Activated naive CD4-positive, alpha-beta T cell treated with anti-CD3 and anti-CD28 coated beads, Interleukin-2, amount 10 ng/mL, durations not matched to agents 7 days and 5 days (primary cell): ENCODE results near the gene MPHOSPH9.

ENCODE experiments used
- CTCF ChIA-PET: fragments of 350-600 bp; sonication (Branson Sonifier 250); formaldehyde crosslinking; loops from one replicate; lab custom pipeline; 2021; ENCODE audit warnings: antibody characterized with exemption; lab: Charles Lee
- DNase-seq: peaks from one replicate; pipeline ENCODE4 v3.0.0-alpha.2; 2020
- H3K27ac Mint-ChIP-seq: one replicate; pipeline ENCODE4 v1.8.0; 2021; ENCODE audit warnings: mild to moderate bottlenecking, moderate library complexity, mixed read lengths
- H3K27me3 Mint-ChIP-seq: one replicate; pipeline ENCODE4 v1.8.0; 2021; ENCODE audit warnings: mild to moderate bottlenecking, mixed read lengths
- H3K36me3 Mint-ChIP-seq: one replicate; pipeline ENCODE4 v1.8.0; 2021; ENCODE audit warnings: mixed read lengths
- H3K4me1 Mint-ChIP-seq: one replicate; pipeline ENCODE4 v1.8.0; 2021; ENCODE audit warnings: mixed read lengths
- H3K4me3 Mint-ChIP-seq: one replicate; pipeline ENCODE4 v1.8.0; 2021; ENCODE audit warnings: mild to moderate bottlenecking, moderate library complexity, mixed read lengths
- H3K9me3 Mint-ChIP-seq: one replicate; pipeline ENCODE4 v1.8.0; 2021; ENCODE audit warnings: mixed read lengths

MPHOSPH9 gene

GRCh38 chr12:123131879-123132402 is 101.0 kb downstream of the MPHOSPH9 start:
- DNase-seq, result peak; percentile 72
- peaks cover 17% of the 10 kb centered on the region for H3K36me3 Mint-ChIP-seq
- H3K9me3 Mint-ChIP-seq, result no peaks in the 10 kb centered on the region
- peak overlapping the region; percentile 67 for H3K4me3 Mint-ChIP-seq
- H3K27ac Mint-ChIP-seq, result peak overlapping the region; percentile 94
- H3K4me1 Mint-ChIP-seq, result peaks cover 49% of the 10 kb centered on the region
- H3K27me3 Mint-ChIP-seq, result no peaks in the 10 kb centered on the region
- CTCF ChIA-PET, result interaction anchor here (0.6 to 1.9 kb wide), 6 partner anchors 11 to 126 kb away, joined by 3 to 6 read pairs (median 4); no protein-coding TSS in a partner anchor

GRCh38 chr12:123131291-123131832 is 101.6 kb downstream of the MPHOSPH9 start:
- Mint-ChIP-seq H3K9me3 (no peaks in the 10 kb centered on the region), H3K27me3 (no peaks in the 10 kb centered on the region), H3K4me3 (peak overlapping the region; percentile 67), H3K4me1 (peaks cover 54% of the 10 kb centered on the region), H3K36me3 (peaks cover 16% of the 10 kb centered on the region), H3K27ac (peak overlapping the region; percentile 94)
- DNase-seq, result no peak
- CTCF ChIA-PET, result interaction anchor here (0.6 to 1.9 kb wide), 6 partner anchors 11 to 126 kb away, joined by 3 to 6 read pairs (median 4); no protein-coding TSS in a partner anchor

GRCh38 chr12:123129621-123130020 is 103.3 kb downstream of the MPHOSPH9 start:
- H3K27ac Mint-ChIP-seq, result peak overlapping the region; percentile 49
- H3K9me3 Mint-ChIP-seq, result no peaks in the 10 kb centered on the region
- H3K27me3 Mint-ChIP-seq, result no peaks in the 10 kb centered on the region
- no peak for DNase-seq
- H3K4me3 Mint-ChIP-seq, result no peak overlapping the region
- peaks cover 10% of the 10 kb centered on the region for H3K36me3 Mint-ChIP-seq
- H3K4me1 Mint-ChIP-seq, result peaks cover 48% of the 10 kb centered on the region
- CTCF ChIA-PET, result no interaction called here

- CTCF ChIA-PET, result interaction anchor here (1.3 kb wide), 1 partner anchor 84 kb away, joined by 3 read pairs; no protein-coding TSS in a partner anchor
- DNase-seq, result no peak
- H3K27me3 Mint-ChIP-seq, result no peaks in the 10 kb centered on the region
Measured at GRCh38 chr12:123127182-123127495, 105.8 kb downstream of the MPHOSPH9 start.

GRCh38 chr12:123126294-123127181 is 106.4 kb downstream of the MPHOSPH9 start:
- CTCF ChIA-PET, result interaction anchor here (0.5 to 1.3 kb wide), 3 partner anchors 9 to 114 kb away, joined by 3 to 4 read pairs (median 3); no protein-coding TSS in a partner anchor
- Mint-ChIP-seq H3K4me3 (no peak overlapping the region), H3K9me3 (no peaks in the 10 kb centered on the region), H3K4me1 (peaks cover 46% of the 10 kb centered on the region), H3K36me3 (peaks cover 9% of the 10 kb centered on the region), H3K27me3 (no peaks in the 10 kb centered on the region), H3K27ac (no peak overlapping the region)
- DNase-seq, result no peak

More at GRCh38 chr12:123127182-123127495, 105.8 kb downstream of the MPHOSPH9 start:
- no peak overlapping the region for H3K27ac Mint-ChIP-seq
- H3K36me3 Mint-ChIP-seq, result peaks cover 9% of the 10 kb centered on the region
- no peak overlapping the region for H3K4me3 Mint-ChIP-seq
- no peaks in the 10 kb centered on the region for H3K9me3 Mint-ChIP-seq
- peaks cover 46% of the 10 kb centered on the region for H3K4me1 Mint-ChIP-seq

GRCh38 chr12:123122626-123123025 is 110.3 kb downstream of the MPHOSPH9 start:
- peaks cover 67% of the 10 kb centered on the region for H3K4me1 Mint-ChIP-seq
- CTCF ChIA-PET, result interaction anchor here (1.1 to 2.4 kb wide), 3 partner anchors 27 to 79 kb away, joined by 3 to 8 read pairs (median 6); no protein-coding TSS in a partner anchor
- no peaks in the 10 kb centered on the region for H3K27me3 Mint-ChIP-seq
- DNase-seq, result peak; percentile 38
- H3K9me3 Mint-ChIP-seq, result no peaks in the 10 kb centered on the region
- H3K4me3 Mint-ChIP-seq, result peak overlapping the region; percentile 34
- peaks cover 17% of the 10 kb centered on the region for H3K36me3 Mint-ChIP-seq
- H3K27ac Mint-ChIP-seq, result peak overlapping the region; percentile 100

GRCh38 chr12:123121670-123122069 is 111.3 kb downstream of the MPHOSPH9 start:
- Mint-ChIP-seq H3K27me3 (no peaks in the 10 kb centered on the region), H3K36me3 (peaks cover 17% of the 10 kb centered on the region), H3K4me1 (peaks cover 71% of the 10 kb centered on the region), H3K9me3 (no peaks in the 10 kb centered on the region), H3K4me3 (peak overlapping the region; percentile 34), H3K27ac (peak overlapping the region; percentile 100)
- no peak for DNase-seq
- CTCF ChIA-PET, result interaction anchor here (2.4 to 4.1 kb wide), 2 partner anchors 46 to 78 kb away, joined by 8 to 16 read pairs; no protein-coding TSS in a partner anchor

- peak; percentile 68 for DNase-seq
- H3K36me3 Mint-ChIP-seq, result peaks cover 17% of the 10 kb centered on the region
- CTCF ChIA-PET, result interaction anchor here (1.0 to 4.1 kb wide), 4 partner anchors 11 to 77 kb away, joined by 3 to 16 read pairs (median 7); no protein-coding TSS in a partner anchor
- H3K4me3 Mint-ChIP-seq, result peak overlapping the region; percentile 55
- H3K27ac Mint-ChIP-seq, result peak overlapping the region; percentile 100
- H3K4me1 Mint-ChIP-seq, result peaks cover 74% of the 10 kb centered on the region
- H3K27me3 Mint-ChIP-seq, result no peaks in the 10 kb centered on the region
- H3K9me3 Mint-ChIP-seq, result no peaks in the 10 kb centered on the region
Measured at GRCh38 chr12:123120452-123121166, 112.3 kb downstream of the MPHOSPH9 start.

GRCh38 chr12:123119808-123120207 is 113.1 kb downstream of the MPHOSPH9 start:
- Mint-ChIP-seq H3K27me3 (no peaks in the 10 kb centered on the region), H3K4me1 (peaks cover 82% of the 10 kb centered on the region), H3K36me3 (peaks cover 17% of the 10 kb centered on the region), H3K4me3 (no peak overlapping the region), H3K27ac (peak overlapping the region; percentile 100), H3K9me3 (no peaks in the 10 kb centered on the region)
- peak; percentile 69 for DNase-seq
- CTCF ChIA-PET, result interaction anchor here (0.9 to 4.1 kb wide), 4 partner anchors 11 to 118 kb away, joined by 3 to 16 read pairs (median 4); no protein-coding TSS in a partner anchor

- CTCF ChIA-PET, result interaction anchor here (0.9 to 4.1 kb wide), 3 partner anchors 11 to 55 kb away, joined by 3 to 16 read pairs (median 3); no protein-coding TSS in a partner anchor
- Mint-ChIP-seq H3K36me3 (peaks cover 17% of the 10 kb centered on the region), H3K27me3 (no peaks in the 10 kb centered on the region), H3K27ac (peak overlapping the region; percentile 100), H3K4me3 (no peak overlapping the region), H3K9me3 (no peaks in the 10 kb centered on the region), H3K4me1 (peaks cover 93% of the 10 kb centered on the region)
- DNase-seq, result no peak
Measured at GRCh38 chr12:123118497-123118896, 114.4 kb downstream of the MPHOSPH9 start.

- Mint-ChIP-seq H3K4me3 (no peak overlapping the region), H3K27ac (peak overlapping the region; percentile 61), H3K9me3 (no peaks in the 10 kb centered on the region), H3K27me3 (no peaks in the 10 kb centered on the region), H3K4me1 (peaks cover 66% of the 10 kb centered on the region), H3K36me3 (peaks cover 9% of the 10 kb centered on the region)
- DNase-seq, result no peak
- CTCF ChIA-PET, result interaction anchor here (1.0 to 1.2 kb wide), 4 partner anchors 9 to 41 kb away, joined by 4 to 7 read pairs (median 4); no protein-coding TSS in a partner anchor
Measured at GRCh38 chr12:123115409-123116121, 117.4 kb downstream of the MPHOSPH9 start.

GRCh38 chr12:123114304-123115083 is 118.4 kb downstream of the MPHOSPH9 start:
- H3K9me3 Mint-ChIP-seq, result no peaks in the 10 kb centered on the region
- peak overlapping the region; percentile 61 for H3K27ac Mint-ChIP-seq
- peaks cover 57% of the 10 kb centered on the region for H3K4me1 Mint-ChIP-seq
- no peak for DNase-seq
- H3K36me3 Mint-ChIP-seq, result peaks cover 8% of the 10 kb centered on the region
- H3K4me3 Mint-ChIP-seq, result peak overlapping the region; percentile 10
- H3K27me3 Mint-ChIP-seq, result no peaks in the 10 kb centered on the region
- CTCF ChIA-PET, result interaction anchor here (1.0 to 1.2 kb wide), 4 partner anchors 8 to 118 kb away, joined by 3 to 5 read pairs (median 4); partner anchors contain the start of gene MPHOSPH9
